Measurements from ENCODE around the gene MMP7. TPM values are rescaled to one million over a fixed set of nuclear protein-coding genes. Genes with fewer than 3 reads are reported as not detected.

MMP7 gene
- total RNA-seq, 2 donors from 2014 or later, result 54.5 to 105 TPM

DNA sequence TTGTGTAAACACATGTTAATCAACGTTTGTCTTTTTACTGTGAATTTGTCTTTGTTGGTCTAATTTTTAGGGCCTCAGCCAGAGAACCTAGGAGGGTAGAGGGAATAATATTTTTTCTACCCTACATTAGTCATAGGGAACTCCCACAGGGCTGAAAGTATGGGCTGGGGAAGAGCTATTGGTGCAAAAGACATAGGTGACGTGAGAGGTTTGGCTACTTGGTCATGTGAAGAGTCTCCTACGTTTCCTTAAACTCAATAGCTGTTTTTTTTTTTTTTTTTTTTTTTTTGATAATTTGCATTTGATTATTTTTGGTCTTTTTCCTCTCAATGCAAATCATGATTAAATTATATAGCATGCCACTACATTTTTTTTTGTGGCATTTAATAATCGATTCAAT lies 15.9 kb upstream of the MMP7 start:
- no peak overlapping the region for H3K4me3 ChIP-seq
- no peaks in the 10 kb centered on the region for H3K36me3 ChIP-seq (replicated peaks in 1 of 2; ENCODE audit: insufficient read depth in 1 of 2, low read depth in 2 of 2)
- no peaks in the 10 kb centered on the region for H3K9me3 ChIP-seq
- WGBS, 2 donors, result 58 to 66% methylated on average over 4 of the region's 4 CpGs
- no peak for ATAC-seq
- intact Hi-C loops (cut with DNase I), result no loop called here
- no peaks in the 10 kb centered on the region for H3K27me3 ChIP-seq
- no peaks in the 10 kb centered on the region for H3K4me1 ChIP-seq
- H3K27ac ChIP-seq, result no peak overlapping the region
- no peak for DNase-seq
- TF ChIP-seq, protein P1, sequence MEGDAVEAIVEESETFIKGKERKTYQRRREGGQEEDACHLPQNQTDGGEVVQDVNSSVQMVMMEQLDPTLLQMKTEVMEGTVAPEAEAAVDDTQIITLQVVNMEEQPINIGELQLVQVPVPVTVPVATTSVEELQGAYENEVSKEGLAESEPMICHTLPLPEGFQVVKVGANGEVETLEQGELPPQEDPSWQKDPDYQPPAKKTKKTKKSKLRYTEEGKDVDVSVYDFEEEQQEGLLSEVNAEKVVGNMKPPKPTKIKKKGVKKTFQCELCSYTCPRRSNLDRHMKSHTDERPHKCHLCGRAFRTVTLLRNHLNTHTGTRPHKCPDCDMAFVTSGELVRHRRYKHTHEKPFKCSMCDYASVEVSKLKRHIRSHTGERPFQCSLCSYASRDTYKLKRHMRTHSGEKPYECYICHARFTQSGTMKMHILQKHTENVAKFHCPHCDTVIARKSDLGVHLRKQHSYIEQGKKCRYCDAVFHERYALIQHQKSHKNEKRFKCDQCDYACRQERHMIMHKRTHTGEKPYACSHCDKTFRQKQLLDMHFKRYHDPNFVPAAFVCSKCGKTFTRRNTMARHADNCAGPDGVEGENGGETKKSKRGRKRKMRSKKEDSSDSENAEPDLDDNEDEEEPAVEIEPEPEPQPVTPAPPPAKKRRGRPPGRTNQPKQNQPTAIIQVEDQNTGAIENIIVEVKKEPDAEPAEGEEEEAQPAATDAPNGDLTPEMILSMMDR (IDR thresholded peaks at IDR 0.05), result no peak
- no peak for TF ChIP-seq POLR2A (IDR thresholded peaks at IDR 0.05)

DNA sequence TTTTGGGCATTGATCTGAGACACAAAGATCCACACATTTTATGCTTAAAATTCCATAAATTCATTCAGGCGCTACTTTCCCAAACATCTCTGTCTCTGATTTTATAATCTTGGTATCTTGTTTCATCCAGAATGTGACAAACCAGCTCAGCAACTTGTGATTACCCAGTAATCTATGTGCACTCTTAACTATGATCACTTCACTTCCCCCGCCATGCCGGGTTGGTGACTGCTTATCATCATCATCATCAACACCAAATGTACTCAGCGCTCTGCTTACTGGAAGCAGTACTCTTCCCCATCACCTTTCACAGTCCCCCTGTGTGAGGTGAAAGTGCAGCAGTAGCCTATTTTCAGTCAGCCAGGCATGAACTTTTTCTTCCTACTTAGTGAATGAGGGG lies 15.2 kb upstream of the MMP7 start:
- H3K4me1 ChIP-seq, result no peaks in the 10 kb centered on the region
- ATAC-seq, result no peak
- no peaks in the 10 kb centered on the region for H3K36me3 ChIP-seq (replicated peaks in 1 of 2; ENCODE audit: insufficient read depth in 1 of 2, low read depth in 2 of 2)
- intact Hi-C loops (cut with DNase I), result no loop called here
- H3K9me3 ChIP-seq, result no peaks in the 10 kb centered on the region
- DNase-seq, result no peak
- 70 to 78% methylated on average over 4 of the region's 4 CpGs for WGBS, 2 donors
- no peaks in the 10 kb centered on the region for H3K27me3 ChIP-seq
- TF ChIP-seq POLR2A (IDR thresholded peaks at IDR 0.05), result no peak
- TF ChIP-seq, protein P1 (IDR thresholded peaks at IDR 0.05), result no peak
- no peak overlapping the region for H3K4me3 ChIP-seq
- H3K27ac ChIP-seq, result no peak overlapping the region

DNA sequence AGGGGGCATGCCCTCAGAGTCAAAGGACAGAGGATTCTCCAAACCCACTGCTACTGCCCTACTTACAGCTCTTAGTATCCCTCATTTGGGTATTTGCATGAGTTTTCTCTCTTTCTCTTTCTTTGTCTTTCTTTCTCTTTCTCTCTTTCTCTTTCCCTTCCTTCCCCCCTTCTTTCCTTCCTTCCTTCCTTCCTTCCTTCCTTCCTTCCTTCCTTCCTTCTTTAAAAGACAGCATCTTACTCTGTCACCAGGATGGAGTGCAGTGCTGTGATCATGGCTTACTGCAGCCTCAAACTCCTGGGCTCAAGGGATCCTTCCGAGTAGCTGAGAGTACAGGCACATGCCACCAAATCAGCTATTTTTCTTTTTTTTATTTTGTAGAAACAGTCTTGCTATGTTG lies 14.0 kb upstream of the MMP7 start:
- H3K4me3 ChIP-seq, result no peak overlapping the region
- TF ChIP-seq, protein P1 (IDR thresholded peaks at IDR 0.05), result no peak
- TF ChIP-seq POLR2A (IDR thresholded peaks at IDR 0.05), result no peak
- H3K27me3 ChIP-seq, result no peaks in the 10 kb centered on the region
- ATAC-seq, result no peak
- H3K9me3 ChIP-seq, result no peaks in the 10 kb centered on the region
- 56 to 91% methylated on average over 1 of the region's 1 CpG for WGBS, 2 donors
- no peaks in the 10 kb centered on the region for H3K4me1 ChIP-seq
- H3K27ac ChIP-seq, result no peak overlapping the region
- H3K36me3 ChIP-seq (replicated peaks in 1 of 2; ENCODE audit: insufficient read depth in 1 of 2, low read depth in 2 of 2), result no peaks in the 10 kb centered on the region
- intact Hi-C loops (cut with DNase I), result no loop called here
- no peak for DNase-seq

DNA sequence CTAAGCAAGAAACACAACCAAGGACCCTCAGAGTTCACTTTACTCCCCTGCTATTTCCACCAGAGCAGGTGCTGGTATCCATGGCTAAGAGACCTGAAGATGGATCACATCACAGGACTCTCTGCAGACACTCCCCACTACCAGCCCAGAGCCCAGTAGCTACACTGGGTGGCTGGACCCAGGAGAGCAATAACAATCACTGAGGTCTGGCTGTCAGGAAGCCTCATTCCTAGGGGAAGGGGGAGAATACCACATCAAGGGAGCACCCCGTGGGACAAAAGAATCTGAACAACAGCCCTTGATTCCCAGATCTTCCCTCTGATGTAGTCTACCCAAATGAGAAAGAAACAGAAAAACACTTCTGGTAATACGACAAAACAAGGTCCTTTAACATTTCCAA lies 9.0 kb upstream of the MMP7 start:
- ATAC-seq, result no peak
- intact Hi-C loops (cut with DNase I), result no loop called here
- WGBS, 2 donors, result 70 to 87% methylated on average over 2 of the region's 2 CpGs
- no peaks in the 10 kb centered on the region for H3K36me3 ChIP-seq (replicated peaks in 1 of 2; ENCODE audit: insufficient read depth in 1 of 2, low read depth in 2 of 2)
- TF ChIP-seq POLR2A (IDR thresholded peaks at IDR 0.05), result no peak
- H3K4me1 ChIP-seq, result no peaks in the 10 kb centered on the region
- H3K27ac ChIP-seq, result no peak overlapping the region
- DNase-seq, result no peak
- H3K9me3 ChIP-seq, result no peaks in the 10 kb centered on the region
- no peaks in the 10 kb centered on the region for H3K27me3 ChIP-seq
- no peak overlapping the region for H3K4me3 ChIP-seq

DNA sequence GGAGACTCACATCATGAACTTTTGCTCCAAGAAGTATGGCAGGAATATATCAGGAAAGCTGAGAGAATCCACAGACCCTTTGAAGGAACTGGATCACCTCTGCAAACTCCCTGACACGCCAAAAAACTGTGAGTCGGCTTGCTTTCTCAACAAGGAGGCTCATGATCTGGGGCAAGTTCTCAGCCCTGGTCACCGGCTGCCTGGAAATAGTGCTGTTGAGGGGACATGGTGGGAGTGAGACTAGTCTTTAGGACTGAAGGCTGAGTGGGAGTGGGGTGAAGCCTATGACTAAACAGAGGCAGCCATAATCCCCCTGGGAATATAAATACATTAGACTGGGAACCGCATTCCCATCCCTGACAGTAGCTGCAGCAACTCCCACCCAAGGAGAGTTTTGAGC lies 8.4 kb upstream of the MMP7 start:
- Histone ChIP-seq H3K27ac (no peak overlapping the region), H3K4me3 (no peak overlapping the region), H3K27me3 (no peaks in the 10 kb centered on the region), H3K36me3 (replicated peaks in 1 of 2; ENCODE audit: insufficient read depth in 1 of 2, low read depth in 2 of 2) (no peaks in the 10 kb centered on the region), H3K9me3 (no peaks in the 10 kb centered on the region), H3K4me1 (no peaks in the 10 kb centered on the region)
- no peak for TF ChIP-seq POLR2A (IDR thresholded peaks at IDR 0.05)
- TF ChIP-seq, protein P1 (IDR thresholded peaks at IDR 0.05), result no peak
- intact Hi-C loops (cut with DNase I), result no loop called here
- DNase-seq (no peak), ATAC-seq (no peak)
- WGBS, 2 donors, result 79 to 84% methylated on average over 4 of the region's 4 CpGs
